CD14-positive monocyte (primary cell): ENCODE data around the gene HES7. TPM values are rescaled to one million over a fixed set of nuclear protein-coding genes. Genes with fewer than 3 reads are reported as not detected.

Experiments used
- DNase-seq, 3 donors: peaks; one replicate each; pipeline ENCODE4 v3.0.0-alpha.2; 2011 to 2022
- H2AFZ ChIP-seq: 2 replicates; pipeline ENCODE4 v1.6.0; 2012; ENCODE audit warnings: mild to moderate bottlenecking, low read depth, low read length, inconsistent platforms; ENCODE audit not compliant: insufficient read depth, poor library complexity, severe bottlenecking
- H3K27ac ChIP-seq, 2 donors: 1 replicate in 1 of 2; 2 replicates in 1 of 2; pipeline ENCODE4 v1.5.1; 2012 to 2013; ENCODE audit warnings: low read length in 2 of 2, control low read depth in 1 of 2, inconsistent platforms in 1 of 2, low read depth in 1 of 2, mild to moderate bottlenecking in 1 of 2
- H3K27me3 ChIP-seq, 2 donors: one replicate each; pipeline versions ENCODE4 v1.6.0 to v1.6.1; 2011 to 2013; ENCODE audit warnings: low read length in 2 of 2; ENCODE audit not compliant: control insufficient read depth in 2 of 2, insufficient read depth in 2 of 2
- H3K36me3 ChIP-seq, 2 donors: replicated peaks in 1 of 2; 1 replicate in 1 of 2; 2 replicates in 1 of 2; pipeline versions ENCODE4 v1.5.1 to v1.6.1; 2012 to 2013; ENCODE audit warnings: low read length in 2 of 2, control low read depth in 1 of 2, inconsistent platforms in 1 of 2, mild to moderate bottlenecking in 1 of 2; ENCODE audit not compliant: insufficient read depth in 2 of 2, control insufficient read depth in 1 of 2
- H3K4me1 ChIP-seq, 2 donors: 1 replicate in 1 of 2; 2 replicates in 1 of 2; pipeline versions ENCODE4 v1.5.1 to v1.6.1; 2012 to 2013; ENCODE audit warnings: low read length in 2 of 2, control low read depth in 1 of 2, inconsistent platforms in 1 of 2, mild to moderate bottlenecking in 1 of 2, moderate library complexity in 1 of 2; ENCODE audit not compliant: insufficient read depth in 2 of 2, control insufficient read depth in 1 of 2
- H3K4me2 ChIP-seq: replicated peaks from 2 replicates; pipeline ENCODE3; 2012; ENCODE audit warnings: low read length, moderate library complexity, mild to moderate bottlenecking; ENCODE audit not compliant: poor library complexity, severe bottlenecking; ENCODE audit errors: extremely low read depth
- H3K4me3 ChIP-seq, 3 experiments: fragments of 200-600 bp in 1 of 3; sonication (generic) in 1 of 3; replicated peaks in 1 of 3; 1 replicate in 2 of 3; 2 replicates in 1 of 3; pipeline ENCODE4 v1.5.1; 2011 to 2013; ENCODE audit warnings: low read length in 3 of 3, mild to moderate bottlenecking in 3 of 3, control low read depth in 2 of 3, low read depth in 2 of 3, inconsistent platforms in 1 of 3, moderate library complexity in 1 of 3
- H3K79me2 ChIP-seq: 2 replicates; pipeline ENCODE4 v1.6.0; 2012; ENCODE audit warnings: mild to moderate bottlenecking, control low read depth, inconsistent platforms, low read length, moderate library complexity; ENCODE audit not compliant: insufficient read depth
- H3K9ac ChIP-seq: 2 replicates; pipeline ENCODE4 v1.6.0; 2017; ENCODE audit warnings: low read length, mild to moderate bottlenecking; ENCODE audit not compliant: insufficient read depth, poor library complexity, severe bottlenecking
- H3K9me3 ChIP-seq, 2 donors: replicated peaks in 1 of 2; 1 replicate in 1 of 2; 2 replicates in 1 of 2; pipeline versions ENCODE4 v1.5.1 to v1.6.1; 2012 to 2013; ENCODE audit warnings: low read length in 2 of 2, control low read depth in 1 of 2; ENCODE audit not compliant: control insufficient read depth in 1 of 2, insufficient read depth in 1 of 2
- H4K20me1 ChIP-seq: 2 replicates; pipeline ENCODE4 v1.6.0; 2012; ENCODE audit warnings: mild to moderate bottlenecking, low read length, control low read depth, moderate library complexity; ENCODE audit not compliant: insufficient read depth
- H3K27ac Mint-ChIP-seq, 7 donors: one replicate each; pipeline ENCODE4 v1.8.0; 2020; ENCODE audit warnings: mild to moderate bottlenecking in 7 of 7, mixed read lengths in 7 of 7, moderate library complexity in 6 of 7, inconsistent platforms in 2 of 7
- H3K27me3 Mint-ChIP-seq, 3 donors: one replicate each; pipeline ENCODE4 v1.8.0; 2021 to 2022; ENCODE audit warnings: low read depth in 3 of 3, mild to moderate bottlenecking in 3 of 3, mixed read lengths in 3 of 3, moderate library complexity in 3 of 3, inconsistent platforms in 1 of 3
- H3K36me3 Mint-ChIP-seq, 2 donors: one replicate each; pipeline ENCODE4 v1.8.0; 2020; ENCODE audit warnings: mixed read lengths in 2 of 2, inconsistent platforms in 1 of 2, mild to moderate bottlenecking in 1 of 2
- H3K4me1 Mint-ChIP-seq: one replicate; pipeline ENCODE4 v1.8.0; 2020; ENCODE audit warnings: mild to moderate bottlenecking, mixed read lengths
- H3K4me3 Mint-ChIP-seq, 2 donors: one replicate each; pipeline ENCODE4 v1.8.0; 2020; ENCODE audit warnings: mild to moderate bottlenecking in 2 of 2, mixed read lengths in 2 of 2, moderate library complexity in 1 of 2
- H3K9me3 Mint-ChIP-seq, 7 donors: one replicate each; pipeline ENCODE4 v1.8.0; 2020 to 2022; ENCODE audit warnings: mixed read lengths in 7 of 7, mild to moderate bottlenecking in 6 of 7, moderate library complexity in 6 of 7, inconsistent platforms in 2 of 7
- CTCF ChIP-seq: fragments of 200-600 bp; IDR thresholded peaks from one replicate; pipeline ENCODE4 v1.8.0; 2022; ENCODE audit warnings: antibody characterized with exemption, mild to moderate bottlenecking
- WGBS: methylation state at CpG from one replicate; pipeline ENCODE4 v1.1.5; 2013; ENCODE audit warnings: missing lambda C conversion rate; ENCODE audit not compliant: insufficient coverage; 5-methylcytosine and 5-hydroxymethylcytosine counted together
- intact Hi-C, 2 donors: fragments of 100-400 bp; cut with micrococcal nuclease; formaldehyde crosslinking; loops; one replicate each; pipeline versions ENCODE4 v1.15.0 to v1.15.1; 2023
- polyA plus RNA-seq, 3 donors: library from polyadenylated mRNA; depleted of rRNA in 1 of 3; unstranded in 2 of 3; stranded (reverse) in 1 of 3; fragments of 300-500 nt in 2 of 3; fragments of >200 nt in 1 of 3; fragmentation: Illumina TruSeq in 2 of 3; gene quantifications; 1 replicate in 2 of 3; 2 replicates in 1 of 3; pipeline ENCODE4 v1.2.3, GENCODE V29; 2012 to 2021

Gene HES7
- polyA plus RNA-seq, 3 donors, result not detected

GRCh38 chr17:8103549-8103948, 20.4 kb downstream of the HES7 start:
- H3K27ac Mint-ChIP-seq, result peak overlapping the region in 2 of 7 donors; percentile 1 to 44

GRCh38 chr17:8101721-8102120, 22.2 kb downstream of the HES7 start:
- WGBS, result 97% methylated on average over 4 of the region's 6 CpGs
- intact Hi-C loops, result loop anchor here in 1 of 2 donors (5.0 kb wide), 1 partner anchor 34 kb away; no protein-coding TSS in a partner anchor
- Histone ChIP-seq H4K20me1 (no peaks in the 10 kb centered on the region), H3K4me1 (no peaks in the 10 kb centered on the region), H3K79me2 (no peaks in the 10 kb centered on the region), H3K9me3 (no peaks in the 10 kb centered on the region), H3K27me3 (no peaks in the 10 kb centered on the region), H2AFZ (no peak overlapping the region), H3K4me3 (no peak overlapping the region), H3K9ac (no peak overlapping the region), H3K4me2 (no peak overlapping the region), H3K36me3 (no peaks in the 10 kb centered on the region), H3K27ac (no peak overlapping the region)
- Mint-ChIP-seq H3K27ac (no peak overlapping the region), H3K4me3 (no peak overlapping the region), H3K36me3 (no peaks in the 10 kb centered on the region), H3K27me3 (peaks cover 6 to 8% (median 7%) of the 10 kb centered on the region in 3 donors), H3K4me1 (peaks cover 6% of the 10 kb centered on the region), H3K9me3 (no peaks in the 10 kb centered on the region)
- DNase-seq, result no peak
- no peak for TF ChIP-seq CTCF

More at GRCh38 chr17:8103549-8103948, 20.4 kb downstream of the HES7 start:
- Histone ChIP-seq H3K9ac (no peak overlapping the region), H3K27me3 (no peaks in the 10 kb centered on the region), H3K4me3 (no peak overlapping the region), H3K79me2 (no peaks in the 10 kb centered on the region), H3K36me3 (no peaks in the 10 kb centered on the region), H3K4me2 (no peak overlapping the region), H3K4me1 (no peaks in the 10 kb centered on the region), H2AFZ (no peak overlapping the region), H3K9me3 (no peaks in the 10 kb centered on the region), H3K27ac (no peak overlapping the region), H4K20me1 (no peaks in the 10 kb centered on the region)
- H3K36me3 Mint-ChIP-seq, result no peaks in the 10 kb centered on the region
- intact Hi-C loops, result loop anchor here in 1 of 2 donors (5.0 kb wide), 1 partner anchor 36 kb away; no protein-coding TSS in a partner anchor
- 100% methylated on average over 1 of the region's 4 CpGs for WGBS
- DNase-seq, result no peak
- H3K4me1 Mint-ChIP-seq, result peaks cover 6% of the 10 kb centered on the region
- peaks cover 2 to 10% (median 7%) of the 10 kb centered on the region in 3 donors for H3K27me3 Mint-ChIP-seq
- TF ChIP-seq CTCF, result no peak
- no peak overlapping the region for H3K4me3 Mint-ChIP-seq
- H3K9me3 Mint-ChIP-seq, result no peaks in the 10 kb centered on the region
